SK-N-SH (cell line): ENCODE measurements around the gene PRKN. TPM values are rescaled to one million over a fixed set of nuclear protein-coding genes. Genes with fewer than 3 reads are reported as not detected.

ENCODE experiments used
- CTCF ChIA-PET: fragments of 300-600, 350-600 bp; formaldehyde crosslinking; extraction: SDS; loops from one replicate; lab custom pipeline; 2021; lab: Yijun Ruan, JAX
- POLR2A ChIA-PET: fragments of 350-600 bp; sonication (Branson Sonifier 250); formaldehyde crosslinking; extraction: SDS; loops from one replicate; lab custom pipeline; 2020; ENCODE audit warnings: antibody characterized with exemption, inconsistent platforms; lab: Yijun Ruan, JAX
- DNase-seq: peaks from one replicate; pipeline ENCODE4 v3.0.0; 2012
- H2AFZ ChIP-seq: fragments of 200-600 bp; sonication (generic); 2 replicates; pipeline ENCODE4 v1.8.1; 2016; ENCODE audit warnings: antibody characterized with exemption, mild to moderate bottlenecking, low read depth
- H3F3A ChIP-seq: fragments of 200-600 bp; sonication (generic); replicated peaks from 2 replicates; pipeline ENCODE3; 2016; ENCODE audit warnings: antibody characterized with exemption, mild to moderate bottlenecking; ENCODE audit not compliant: insufficient read depth
- H3K27ac ChIP-seq, 2 experiments: fragments of 200-500 bp in 1 of 2; fragments of 200-600 bp in 1 of 2; sonication (Bioruptor generic) in 1 of 2; sonication (generic), shearing (Covaris generic) in 1 of 2; 2 replicates each; pipeline versions ENCODE4 v1.5.1 to v1.6.1; 2014 to 2016; ENCODE audit warnings: low read depth in 2 of 2, inconsistent platforms in 1 of 2, low read length in 1 of 2, mild to moderate bottlenecking in 1 of 2, mixed read lengths in 1 of 2
- H3K27me3 ChIP-seq: fragments of 200-600 bp; sonication (generic), shearing (Covaris generic); 2 replicates; pipeline ENCODE4 v1.6.1; 2016; ENCODE audit warnings: mixed run types; ENCODE audit not compliant: insufficient read depth
- H3K36me3 ChIP-seq, 2 experiments: fragments of 200-500 bp in 1 of 2; fragments of 200-600 bp in 1 of 2; sonication (Bioruptor generic) in 1 of 2; sonication (generic) in 1 of 2; replicated peaks in 1 of 2; 2 replicates each; pipeline versions ENCODE3 to v1.5.1; 2014 to 2016; ENCODE audit warnings: low read length in 1 of 2, mild to moderate bottlenecking in 1 of 2; ENCODE audit not compliant: insufficient read depth in 2 of 2, control insufficient read depth in 1 of 2
- H3K4me1 ChIP-seq, 2 experiments: fragments of 200-500 bp in 1 of 2; fragments of 200-600 bp in 1 of 2; sonication (Bioruptor generic) in 1 of 2; sonication (generic), shearing (Covaris generic) in 1 of 2; 2 replicates each; pipeline versions ENCODE4 v1.5.1 to v1.6.1; 2014 to 2016; ENCODE audit warnings: low read depth in 1 of 2, low read length in 1 of 2, mixed run types in 1 of 2; ENCODE audit not compliant: insufficient read depth in 2 of 2, control insufficient read depth in 1 of 2
- H3K4me2 ChIP-seq: fragments of 200-600 bp; sonication (generic), shearing (Covaris generic); 2 replicates; pipeline ENCODE4 v1.6.1; 2017; ENCODE audit warnings: mixed run types
- H3K4me3 ChIP-seq, 2 experiments: fragments of 200-500 bp in 1 of 2; fragments of 200-600 bp in 1 of 2; sonication (Bioruptor generic) in 1 of 2; sonication (generic), shearing (Covaris generic) in 1 of 2; 2 replicates each; pipeline versions ENCODE4 v1.5.1 to v1.8.1; 2014 to 2016; ENCODE audit warnings: low read depth in 2 of 2, inconsistent platforms in 1 of 2, low read length in 1 of 2, mild to moderate bottlenecking in 1 of 2, mixed read lengths in 1 of 2, moderate library complexity in 1 of 2
- H3K79me2 ChIP-seq: fragments of 200-600 bp; sonication (generic); 2 replicates; pipeline ENCODE4 v1.8.1; 2017; ENCODE audit warnings: mild to moderate bottlenecking; ENCODE audit not compliant: insufficient read depth
- H3K9ac ChIP-seq: fragments of 200-600 bp; sonication (generic); 2 replicates; pipeline ENCODE4 v1.6.1; 2017; ENCODE audit warnings: mixed run types
- H3K9me2 ChIP-seq: fragments of 200-600 bp; sonication (generic); 2 replicates; pipeline ENCODE4 v1.6.1; 2017; ENCODE audit warnings: mixed run types
- H3K9me3 ChIP-seq: fragments of 200-600 bp; sonication (generic); 2 replicates; pipeline ENCODE4 v1.6.1; 2017; ENCODE audit warnings: mixed run types, mild to moderate bottlenecking, moderate library complexity
- H4K20me1 ChIP-seq: fragments of 200-600 bp; sonication (generic); 2 replicates; pipeline ENCODE4 v1.6.1; 2017; ENCODE audit warnings: mild to moderate bottlenecking, mixed run types; ENCODE audit not compliant: insufficient read depth
- FOSL2 ChIP-seq: IDR thresholded peaks from 2 replicates; pipeline ENCODE4 v1.4.0; 2012; ENCODE audit warnings: low read depth, mild to moderate bottlenecking, moderate library complexity, borderline replicate concordance
- FOXJ3 ChIP-seq: sonication (generic); formaldehyde crosslinking; IDR thresholded peaks from 2 replicates; pipeline ENCODE4 v1.5.1; 2020; ENCODE audit warnings: mild to moderate bottlenecking, missing genetic modification reagents
- FOXM1 ChIP-seq: IDR thresholded peaks from 2 replicates; pipeline ENCODE4 v1.4.0; 2012; ENCODE audit warnings: low read depth, mild to moderate bottlenecking
- GABPA ChIP-seq: IDR thresholded peaks from 2 replicates; pipeline ENCODE4 v1.4.0; 2012; ENCODE audit warnings: low read depth, mild to moderate bottlenecking
- MXI1 ChIP-seq: IDR thresholded peaks from 2 replicates; pipeline ENCODE4 v1.6.1; 2012; ENCODE audit warnings: mild to moderate bottlenecking, low read depth, low read length, improper control_type of control experiment
- NFIC ChIP-seq: IDR thresholded peaks from 2 replicates; pipeline ENCODE4 v1.4.0; 2012; ENCODE audit warnings: borderline replicate concordance
- NRF1 ChIP-seq: IDR thresholded peaks from 2 replicates; pipeline ENCODE4 v1.6.1; 2012; ENCODE audit warnings: low read depth, mild to moderate bottlenecking, low read length
- POLR2AphosphoS5 ChIP-seq: IDR thresholded peaks from 2 replicates; pipeline ENCODE4 v1.6.1; 2012; ENCODE audit warnings: low read depth, low read length
- RCOR1 ChIP-seq: fragments of 150-350 bp; IDR thresholded peaks from 2 replicates; pipeline ENCODE4 v1.6.1; 2017; ENCODE audit warnings: antibody characterized with exemption, low read length
- REST ChIP-seq: IDR thresholded peaks from 2 replicates; pipeline ENCODE4 v1.6.1; 2012; ENCODE audit warnings: mild to moderate bottlenecking, low read depth, low read length, moderate library complexity
- SMC3 ChIP-seq: IDR thresholded peaks from 2 replicates; pipeline ENCODE4 v1.6.1; 2012; ENCODE audit warnings: low read depth, low read length, improper control_type of control experiment
- TCF12 ChIP-seq: IDR thresholded peaks from 2 replicates; pipeline ENCODE4 v1.4.0; 2012
- WGBS: methylation state at CpG from one replicate; pipeline ENCODE4 v1.1.6; 2017; ENCODE audit warnings: low lambda C conversion rate; 5-methylcytosine and 5-hydroxymethylcytosine counted together
- polyA plus RNA-seq, 3 experiments: library from polyadenylated mRNA; depleted of rRNA; stranded (reverse); fragments of >200 nt; gene quantifications; 2 replicates each; pipeline ENCODE4 v1.2.3, GENCODE V29; 2012
- TF ChIP-seq, protein P1 (sequence below): IDR thresholded peaks from 2 replicates; pipeline ENCODE4; 2012

The PRKN gene
- polyA plus RNA-seq, 1 of the 3 experiments (the other 2 are of a cell fraction): 0.76 TPM

GRCh38 chr6:161477876-161478425 lies 1249.6 kb downstream of the PRKN start:
- Histone ChIP-seq H3F3A (no peaks in the 10 kb centered on the region), H3K4me2 (no peak overlapping the region), H3K4me3 (no peak overlapping the region), H3K9ac (no peak overlapping the region), H3K27ac (no peak overlapping the region), H4K20me1 (no peaks in the 10 kb centered on the region), H2AFZ (no peak overlapping the region), H3K79me2 (no peaks in the 10 kb centered on the region), H3K9me3 (no peaks in the 10 kb centered on the region), H3K9me2 (no peaks in the 10 kb centered on the region), H3K36me3 (no peaks in the 10 kb centered on the region), H3K4me1 (peaks cover 0 to 13% of the 10 kb centered on the region in 2 experiments; a peak in 1 of 4 replicates), H3K27me3 (no peaks in the 10 kb centered on the region)
- no peak for TF ChIP-seq NRF1
- no peak for DNase-seq
- WGBS: 78% methylated on average over 7 of the region's 7 CpGs
- ChIA-PET POLR2A (no interaction called here), CTCF (no interaction called here)

- Histone ChIP-seq H3K27ac (no peak overlapping the region), H3K9me2 (no peaks in the 10 kb centered on the region), H3K27me3 (no peaks in the 10 kb centered on the region), H3K4me1 (peaks cover 0 to 13% of the 10 kb centered on the region in 2 experiments; a peak in 1 of 4 replicates), H3K79me2 (no peaks in the 10 kb centered on the region), H2AFZ (no peak overlapping the region), H3K4me2 (no peak overlapping the region), H3K9me3 (no peaks in the 10 kb centered on the region), H3F3A (no peaks in the 10 kb centered on the region), H4K20me1 (no peaks in the 10 kb centered on the region), H3K9ac (no peak overlapping the region), H3K4me3 (no peak overlapping the region), H3K36me3 (no peaks in the 10 kb centered on the region)
- ChIA-PET POLR2A (no interaction called here), CTCF (interaction anchor here (1.1 kb wide), 1 partner anchor 58 kb away, joined by 3 read pairs; no protein-coding TSS in a partner anchor)
- WGBS: 79% methylated on average over 9 of the region's 9 CpGs
- TF ChIP-seq NFIC (no peak), POLR2AphosphoS5 (no peak), MXI1 (no peak), GABPA (no peak), FOSL2 (no peak), RCOR1 (no peak)
- no peak for DNase-seq
These were observed 1250.9 kb downstream of the PRKN start for GRCh38 chr6:161476711-161477110.

DNA sequence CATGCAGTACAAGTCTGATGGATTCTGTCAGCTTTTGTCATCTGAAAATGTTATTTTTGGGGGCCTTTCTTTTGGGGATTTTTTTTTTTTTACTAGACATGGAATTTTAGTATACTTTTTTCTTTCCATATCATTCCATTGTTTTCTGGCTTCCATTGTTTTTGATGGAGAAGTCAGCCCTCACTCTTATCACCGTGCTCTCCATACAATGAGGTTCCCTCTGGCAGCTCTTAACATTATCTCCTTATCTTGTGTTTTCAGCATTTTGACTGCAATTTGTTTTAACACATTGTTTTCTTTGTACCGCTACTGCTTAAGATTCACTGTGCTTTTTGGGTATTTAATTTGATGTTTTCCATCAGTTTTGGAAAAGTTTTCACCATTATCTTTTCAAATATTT lies 1262.2 kb downstream of the PRKN start:
- Histone ChIP-seq H2AFZ (no peak overlapping the region), H3F3A (no peaks in the 10 kb centered on the region), H3K9ac (no peak overlapping the region), H3K9me3 (no peaks in the 10 kb centered on the region), H3K4me2 (no peak overlapping the region), H3K27ac (no peak overlapping the region), H4K20me1 (no peaks in the 10 kb centered on the region), H3K4me1 (peaks cover 0 to 6% of the 10 kb centered on the region in 2 experiments; a peak in 2 of 4 replicates), H3K27me3 (no peaks in the 10 kb centered on the region), H3K4me3 (no peak overlapping the region), H3K36me3 (no peaks in the 10 kb centered on the region), H3K9me2 (no peaks in the 10 kb centered on the region), H3K79me2 (no peaks in the 10 kb centered on the region)
- WGBS: 61% methylated on average over 2 of the region's 2 CpGs
- ChIA-PET CTCF (interaction anchor here (2.2 kb wide), 1 partner anchor 47 kb away, joined by 8 read pairs; no protein-coding TSS in a partner anchor), POLR2A (no interaction called here)
- no peak for DNase-seq
- TF ChIP-seq, protein P1, sequence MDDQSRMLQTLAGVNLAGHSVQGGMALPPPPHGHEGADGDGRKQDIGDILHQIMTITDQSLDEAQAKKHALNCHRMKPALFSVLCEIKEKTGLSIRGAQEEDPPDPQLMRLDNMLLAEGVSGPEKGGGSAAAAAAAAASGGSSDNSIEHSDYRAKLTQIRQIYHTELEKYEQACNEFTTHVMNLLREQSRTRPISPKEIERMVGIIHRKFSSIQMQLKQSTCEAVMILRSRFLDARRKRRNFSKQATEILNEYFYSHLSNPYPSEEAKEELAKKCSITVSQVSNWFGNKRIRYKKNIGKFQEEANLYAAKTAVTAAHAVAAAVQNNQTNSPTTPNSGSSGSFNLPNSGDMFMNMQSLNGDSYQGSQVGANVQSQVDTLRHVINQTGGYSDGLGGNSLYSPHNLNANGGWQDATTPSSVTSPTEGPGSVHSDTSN: no peak
- no peak for TF ChIP-seq FOSL2
- no peak for TF ChIP-seq POLR2AphosphoS5
- no peak for TF ChIP-seq FOXM1
- no peak for TF ChIP-seq TCF12
- TF ChIP-seq REST: no peak
- TF ChIP-seq SMC3: no peak
- no peak for TF ChIP-seq NRF1
- no peak for TF ChIP-seq MXI1
- TF ChIP-seq FOXJ3 (CRISPR knock-in tag): no peak
